Loucy (cell line): Measurements from ENCODE around the gene FOXC1.

Experiments
- H2AFZ ChIP-seq: fragments of 200-600 bp; sonication (generic); 2 replicates; pipeline ENCODE4 v1.6.0; 2016; ENCODE audit warnings: antibody characterized with exemption, mild to moderate bottlenecking, low read length, moderate library complexity
- H3F3A ChIP-seq: fragments of 200-600 bp; 2 replicates; pipeline ENCODE4 v1.6.0; 2016; ENCODE audit warnings: antibody characterized with exemption, low read depth, mild to moderate bottlenecking
- H3K27me3 ChIP-seq: fragments of 200-600 bp; sonication (generic); 2 replicates; pipeline ENCODE4 v1.6.1; 2014; ENCODE audit warnings: low read length, mild to moderate bottlenecking; ENCODE audit not compliant: insufficient read depth, poor library complexity, severe bottlenecking
- H3K36me3 ChIP-seq: fragments of 200-600 bp; sonication (generic); 2 replicates; pipeline ENCODE4 v1.6.1; 2016; ENCODE audit warnings: low read length; ENCODE audit not compliant: insufficient read depth
- H3K4me1 ChIP-seq: fragments of 200-600 bp; sonication (generic); 2 replicates; pipeline ENCODE4 v1.5.1; 2014; ENCODE audit warnings: low read length, mild to moderate bottlenecking; ENCODE audit not compliant: insufficient read depth, poor library complexity, severe bottlenecking
- H3K4me2 ChIP-seq: fragments of 200-600 bp; sonication (generic); 2 replicates; pipeline ENCODE4 v1.6.0; 2014; ENCODE audit warnings: antibody characterized with exemption, low read length, low read depth, mild to moderate bottlenecking; ENCODE audit not compliant: poor library complexity, severe bottlenecking
- H3K4me3 ChIP-seq: fragments of 200-600 bp; sonication (generic); 2 replicates; pipeline ENCODE4 v1.5.1; 2014; ENCODE audit warnings: low read length, mild to moderate bottlenecking, mixed read lengths; ENCODE audit not compliant: poor library complexity, severe bottlenecking
- H3K79me2 ChIP-seq: fragments of 200-600 bp; sonication (generic); 2 replicates; pipeline ENCODE4 v1.6.1; 2014; ENCODE audit warnings: low read length; ENCODE audit not compliant: insufficient read depth
- H3K9ac ChIP-seq: fragments of 200-600 bp; sonication (generic); 2 replicates; pipeline ENCODE4 v1.6.0; 2014; ENCODE audit warnings: mild to moderate bottlenecking, low read depth, low read length, moderate library complexity; ENCODE audit not compliant: poor library complexity, severe bottlenecking
- H3K9me2 ChIP-seq: fragments of 200-600 bp; sonication (generic); replicated peaks from 2 replicates; pipeline ENCODE4 v1.6.1; 2016; ENCODE audit warnings: low read depth, low read length, mixed read lengths
- H3K9me3 ChIP-seq: fragments of 200-600 bp; sonication (generic); 2 replicates; pipeline ENCODE4 v1.6.1; 2014; ENCODE audit warnings: mild to moderate bottlenecking, antibody characterized with exemption, low read length, low read depth; ENCODE audit not compliant: insufficient read depth
- H4K20me1 ChIP-seq: fragments of 200-600 bp; sonication (generic); 2 replicates; pipeline ENCODE4 v1.6.0; 2014; ENCODE audit warnings: antibody characterized with exemption, low read length, mild to moderate bottlenecking; ENCODE audit not compliant: insufficient read depth, poor library complexity, severe bottlenecking
- EZH2phosphoT487 ChIP-seq: fragments of 200-600 bp; IDR thresholded peaks from 2 replicates; pipeline ENCODE4 v1.6.1; 2018; ENCODE audit warnings: antibody characterized with exemption, mild to moderate bottlenecking, moderate library complexity, borderline replicate concordance
- TF ChIP-seq, protein P1 (sequence below): fragments of 200-600 bp; sonication (generic); conservative IDR thresholded peaks from 2 replicates; pipeline ENCODE4 v1.5.1; 2014; ENCODE audit warnings: mild to moderate bottlenecking, antibody characterized with exemption, low read length

Gene FOXC1

DNA sequence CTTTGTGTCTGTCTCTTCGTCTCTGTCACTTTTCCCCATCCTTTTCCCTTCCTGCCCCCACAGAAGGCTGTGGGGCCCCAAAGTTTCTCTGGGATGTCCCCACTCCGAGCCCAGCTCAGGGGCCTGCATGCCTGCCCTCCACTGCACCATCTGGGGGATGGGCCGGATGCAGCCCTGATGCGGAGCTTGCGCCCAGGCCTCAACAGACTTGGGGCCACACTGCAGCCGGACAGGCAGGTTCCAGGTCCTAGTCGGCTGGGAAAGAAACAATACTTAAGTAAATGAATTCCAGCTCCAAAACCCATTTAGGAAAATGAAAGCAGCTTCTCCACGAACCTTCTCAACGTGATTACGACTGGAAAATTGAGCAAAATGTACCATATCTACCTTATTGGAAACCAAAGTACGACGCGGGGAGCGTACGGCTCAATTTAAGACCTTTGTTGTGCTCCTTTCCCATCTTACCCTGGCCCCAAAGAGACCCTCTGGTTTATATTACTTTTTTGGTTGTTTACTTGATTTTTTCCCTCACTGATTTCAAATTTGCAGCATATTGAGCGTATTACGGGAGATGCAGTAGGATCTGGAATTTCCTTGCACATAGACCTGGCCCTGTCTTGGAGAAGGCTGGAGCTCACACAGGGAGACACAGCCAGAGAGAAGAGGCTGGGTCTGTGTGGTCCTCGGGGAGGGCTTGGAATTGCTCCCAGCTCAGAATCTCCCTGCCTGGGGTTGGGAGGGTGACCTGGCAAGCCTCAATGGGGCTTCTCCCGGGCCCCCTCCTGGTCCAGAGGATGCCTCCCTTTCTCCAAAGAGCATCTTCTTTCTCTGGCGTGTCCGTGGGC, 8.0 kb downstream of the FOXC1 start:
- Histone ChIP-seq H3K27me3 (no peaks in the 10 kb centered on the region), H3K9ac (no peak overlapping the region), H3K36me3 (no peaks in the 10 kb centered on the region), H4K20me1 (no peaks in the 10 kb centered on the region), H3F3A (no peaks in the 10 kb centered on the region), H3K4me2 (no peak overlapping the region), H3K4me3 (no peak overlapping the region), H3K9me2 (no peaks in the 10 kb centered on the region), H2AFZ (no peak overlapping the region), H3K9me3 (no peaks in the 10 kb centered on the region), H3K4me1 (no peaks in the 10 kb centered on the region), H3K79me2 (no peaks in the 10 kb centered on the region)
- TF ChIP-seq EZH2phosphoT487 = no peak
- TF ChIP-seq, protein P1, sequence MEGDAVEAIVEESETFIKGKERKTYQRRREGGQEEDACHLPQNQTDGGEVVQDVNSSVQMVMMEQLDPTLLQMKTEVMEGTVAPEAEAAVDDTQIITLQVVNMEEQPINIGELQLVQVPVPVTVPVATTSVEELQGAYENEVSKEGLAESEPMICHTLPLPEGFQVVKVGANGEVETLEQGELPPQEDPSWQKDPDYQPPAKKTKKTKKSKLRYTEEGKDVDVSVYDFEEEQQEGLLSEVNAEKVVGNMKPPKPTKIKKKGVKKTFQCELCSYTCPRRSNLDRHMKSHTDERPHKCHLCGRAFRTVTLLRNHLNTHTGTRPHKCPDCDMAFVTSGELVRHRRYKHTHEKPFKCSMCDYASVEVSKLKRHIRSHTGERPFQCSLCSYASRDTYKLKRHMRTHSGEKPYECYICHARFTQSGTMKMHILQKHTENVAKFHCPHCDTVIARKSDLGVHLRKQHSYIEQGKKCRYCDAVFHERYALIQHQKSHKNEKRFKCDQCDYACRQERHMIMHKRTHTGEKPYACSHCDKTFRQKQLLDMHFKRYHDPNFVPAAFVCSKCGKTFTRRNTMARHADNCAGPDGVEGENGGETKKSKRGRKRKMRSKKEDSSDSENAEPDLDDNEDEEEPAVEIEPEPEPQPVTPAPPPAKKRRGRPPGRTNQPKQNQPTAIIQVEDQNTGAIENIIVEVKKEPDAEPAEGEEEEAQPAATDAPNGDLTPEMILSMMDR = no peak

DNA sequence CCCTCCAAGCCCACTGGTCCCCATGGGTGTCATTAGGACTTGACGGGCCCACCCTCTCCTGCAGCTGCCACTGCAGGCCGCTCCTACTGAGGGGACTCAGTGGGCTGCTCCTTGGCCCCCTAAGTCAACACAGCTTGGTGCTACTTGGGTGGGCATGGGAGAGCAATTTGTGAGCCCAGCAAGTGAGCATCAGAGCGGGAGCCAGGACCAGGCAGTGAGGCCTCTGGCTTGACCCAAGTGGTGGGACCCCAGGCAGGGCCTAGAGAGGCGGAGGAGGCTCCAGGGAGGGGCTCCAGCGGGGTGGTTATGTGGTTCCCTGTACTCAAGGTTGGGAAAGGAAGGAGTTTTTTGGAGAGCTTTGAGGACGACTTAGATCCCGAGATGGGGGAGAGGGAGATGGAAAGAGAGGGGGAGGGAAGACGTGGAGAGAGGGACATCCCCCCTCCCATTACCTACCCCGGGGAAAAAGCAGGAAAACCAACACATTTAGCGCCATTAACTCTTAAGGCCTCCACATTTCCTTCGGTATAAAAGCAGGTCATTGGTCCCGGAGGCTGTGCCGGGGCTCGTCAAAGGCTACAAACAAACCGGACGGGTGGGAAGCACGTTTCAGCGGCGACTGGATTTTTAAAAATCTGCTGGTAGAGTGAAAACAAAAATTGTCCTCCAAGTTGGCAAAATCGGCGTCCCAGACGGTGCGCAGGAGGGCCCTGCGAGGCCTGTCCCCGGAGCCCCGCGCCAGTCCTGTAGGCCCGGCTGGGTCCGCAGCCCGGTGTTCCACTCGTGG, 8.8 kb downstream of the FOXC1 start:
- Histone ChIP-seq H3K36me3 (no peaks in the 10 kb centered on the region), H4K20me1 (no peaks in the 10 kb centered on the region), H3K79me2 (no peaks in the 10 kb centered on the region), H2AFZ (no peak overlapping the region), H3K27me3 (no peaks in the 10 kb centered on the region), H3K9me3 (no peaks in the 10 kb centered on the region), H3K9me2 (no peaks in the 10 kb centered on the region), H3F3A (no peaks in the 10 kb centered on the region), H3K4me3 (no peak overlapping the region), H3K4me2 (no peak overlapping the region), H3K9ac (no peak overlapping the region), H3K4me1 (no peaks in the 10 kb centered on the region)
- no peak for TF ChIP-seq EZH2phosphoT487

DNA sequence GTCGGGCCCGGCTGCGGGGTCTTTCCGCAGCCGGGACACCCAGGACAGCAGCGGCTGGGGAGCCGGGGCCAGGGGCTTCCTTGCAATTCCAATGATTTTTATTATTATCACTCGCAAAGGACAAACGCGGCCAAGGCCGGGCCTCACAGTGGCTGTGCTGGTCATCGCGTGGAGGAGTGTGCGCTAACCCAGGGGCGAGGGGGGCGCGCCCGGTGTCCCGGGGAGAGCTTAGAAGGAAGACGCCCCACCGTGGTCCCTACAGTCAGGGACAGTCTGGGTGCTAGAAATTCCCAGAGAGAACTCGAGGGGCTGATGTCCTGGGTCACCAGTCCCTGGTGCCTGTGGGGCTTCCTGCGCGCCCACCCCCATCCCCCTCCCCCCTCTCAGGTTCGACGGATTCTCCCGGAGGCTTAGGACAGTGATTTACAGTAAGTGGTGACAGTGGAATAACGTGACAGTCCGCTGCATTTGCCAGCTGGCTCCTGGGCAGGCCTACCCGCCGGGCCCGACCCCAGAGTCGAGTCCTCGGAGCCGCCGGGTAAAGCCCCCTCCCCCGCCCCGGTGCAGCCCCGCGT, 9.5 kb downstream of the FOXC1 start:
- no peaks in the 10 kb centered on the region for H3K4me1 ChIP-seq
- H3K36me3 ChIP-seq = no peaks in the 10 kb centered on the region

More for the DNA sequence above, 9.5 kb downstream of the FOXC1 start:
- no peak for TF ChIP-seq EZH2phosphoT487
- Histone ChIP-seq H3K9me2 (no peaks in the 10 kb centered on the region), H4K20me1 (no peaks in the 10 kb centered on the region), H3F3A (no peaks in the 10 kb centered on the region), H3K4me3 (no peak overlapping the region), H3K9me3 (no peaks in the 10 kb centered on the region), H3K79me2 (no peaks in the 10 kb centered on the region), H3K27me3 (no peaks in the 10 kb centered on the region), H3K4me2 (no peak overlapping the region), H3K9ac (no peak overlapping the region), H2AFZ (no peak overlapping the region)
